SH-SY5Y (cell line): ENCODE measurements around the gene IGFBP4.

Experiments
- GATA2 ChIP-seq: IDR thresholded peaks from 2 replicates; pipeline ENCODE4 v1.6.1; 2011; ENCODE audit warnings: mild to moderate bottlenecking, low read depth, low read length
- GATA3 ChIP-seq: IDR thresholded peaks from 2 replicates; pipeline ENCODE4 v1.6.1; 2011; ENCODE audit warnings: low read depth, mild to moderate bottlenecking, low read length, moderate library complexity

IGFBP4 gene

GRCh38 chr17:40422990-40423633, 20.1 kb upstream of the IGFBP4 start:
- TF ChIP-seq GATA2 (no peak), GATA3 (no peak)

DNA sequence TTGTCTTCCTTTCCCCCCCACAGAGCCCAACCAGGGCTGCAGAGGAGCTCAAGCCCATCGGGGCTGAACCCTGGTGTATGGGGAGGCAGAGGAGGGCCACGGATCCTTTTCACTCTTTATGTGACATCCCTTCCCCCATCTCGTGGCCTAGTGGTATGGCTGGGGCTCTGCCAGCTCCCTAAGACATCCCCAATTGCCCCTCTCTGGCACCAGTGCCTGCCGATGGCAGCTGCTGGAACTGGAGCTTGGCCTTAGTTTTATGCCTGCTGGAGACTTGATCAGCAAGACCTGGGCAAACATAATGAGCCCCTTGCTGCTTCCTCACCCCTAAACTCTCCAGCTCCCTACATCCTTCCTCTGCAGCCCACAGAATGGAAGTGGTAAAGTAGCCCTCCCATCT, 17.5 kb upstream of the IGFBP4 start:
- no peak for TF ChIP-seq GATA2
- no peak for TF ChIP-seq GATA3

GRCh38 chr17:40427002-40427491, 16.2 kb upstream of the IGFBP4 start:
- TF ChIP-seq GATA2 (no peak), GATA3 (no peak)

GRCh38 chr17:40430272-40431230, 12.7 kb upstream of the IGFBP4 start:
- TF ChIP-seq GATA2 (no peak), GATA3 (no peak)

- TF ChIP-seq GATA3 (no peak), GATA2 (no peak)
These were observed 12.0 kb upstream of the IGFBP4 start for GRCh38 chr17:40431231-40431602.

DNA sequence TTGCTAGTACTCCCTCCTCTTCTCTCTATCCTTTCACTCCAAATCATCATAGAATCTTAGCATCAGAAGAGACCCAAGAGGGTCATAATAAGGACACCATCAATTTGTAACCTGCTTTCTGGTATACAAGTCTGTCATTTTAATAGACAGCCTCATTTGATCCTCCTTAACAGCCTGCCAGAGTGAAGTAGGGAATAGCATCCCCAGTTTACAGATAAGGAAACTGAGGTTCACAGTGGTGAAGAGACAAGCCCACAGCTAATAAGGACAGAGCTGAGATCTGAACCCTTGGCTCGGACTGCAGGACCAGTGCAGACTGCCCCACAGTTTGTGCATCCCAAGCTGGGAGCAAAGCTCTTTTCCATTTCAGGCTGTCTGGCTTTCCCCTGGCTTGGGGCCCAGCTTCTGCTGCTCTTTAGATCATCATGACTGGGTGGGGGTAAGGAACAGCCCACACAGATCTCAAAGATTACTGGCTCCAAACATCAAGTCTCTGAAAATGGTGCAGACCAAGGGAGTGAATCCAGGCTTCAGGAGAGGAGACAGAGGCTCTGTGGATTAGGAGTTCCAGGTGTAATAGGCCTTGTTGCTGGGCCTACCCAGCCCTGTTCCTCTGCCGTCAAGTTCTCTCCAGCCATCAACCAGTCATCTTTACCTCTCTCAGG, 10.3 kb upstream of the IGFBP4 start:
- peak; percentile 65; the same call in 1 of the 2 replicates for TF ChIP-seq GATA3
- TF ChIP-seq GATA2: peak; percentile 96

GRCh38 chr17:40433551-40434415, 9.5 kb upstream of the IGFBP4 start:
- TF ChIP-seq GATA2: no peak; the same call in 1 of the 2 replicates
- no peak for TF ChIP-seq GATA3

DNA sequence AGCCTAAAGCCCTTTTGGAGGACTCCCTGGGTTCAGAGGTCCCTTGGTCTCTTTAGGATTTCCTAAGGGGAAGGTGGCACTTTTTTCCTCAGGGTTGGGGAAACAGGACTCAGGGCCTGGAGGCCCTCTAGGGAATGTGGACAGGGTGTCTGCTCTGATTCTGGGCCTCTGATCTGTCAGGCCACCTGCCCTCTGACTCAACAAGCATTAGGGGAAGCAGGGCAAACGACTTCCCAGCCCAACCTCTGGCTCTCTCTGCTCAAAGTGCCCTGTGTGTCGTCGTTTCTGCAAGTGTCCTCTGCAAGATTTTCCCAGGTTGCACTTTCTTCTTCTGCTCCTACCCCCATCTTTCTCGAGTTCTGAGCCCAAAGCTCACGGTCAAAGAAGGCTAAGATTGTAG, 6.6 kb upstream of the IGFBP4 start:
- TF ChIP-seq GATA3: no peak
- TF ChIP-seq GATA2: no peak

GRCh38 chr17:40437095-40437732, 6.0 kb upstream of the IGFBP4 start:
- no peak for TF ChIP-seq GATA3
- no peak for TF ChIP-seq GATA2

DNA sequence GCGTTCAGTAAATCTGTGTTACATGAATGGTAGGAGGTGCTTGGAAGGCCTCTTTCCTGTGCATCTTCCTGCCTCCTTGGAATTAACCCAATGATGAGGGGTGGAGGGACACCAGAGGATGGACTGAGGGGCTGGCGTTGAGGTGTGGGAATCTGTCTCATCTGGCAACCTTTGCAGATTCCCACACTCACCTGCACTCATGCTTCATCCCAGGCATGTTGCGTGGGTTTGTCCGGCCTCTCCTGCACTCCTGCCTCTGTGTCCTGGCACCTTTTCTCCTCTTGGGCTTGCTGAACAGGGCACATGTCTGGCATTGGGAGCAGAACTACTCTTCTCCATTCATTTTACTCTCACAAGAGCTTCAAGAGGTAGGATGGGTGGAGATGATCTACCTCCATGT, 3.1 kb upstream of the IGFBP4 start:
- TF ChIP-seq GATA3 (no peak), GATA2 (no peak)

- no peak for TF ChIP-seq GATA3
- TF ChIP-seq GATA2: no peak
These were observed 656 bp upstream of the IGFBP4 start for GRCh38 chr17:40442392-40443195.
